AG09309 (cell line): ENCODE data around the gene ZC2HC1B.

ENCODE experiments used
- DNase-seq: peaks from one replicate; pipeline ENCODE4 v3.0.0-alpha.2; 2010; ENCODE audit warnings: low read depth
- H3K4me3 ChIP-seq: 2 replicates; pipeline ENCODE4 v1.5.1; 2011; ENCODE audit warnings: mild to moderate bottlenecking, low read depth, low read length, moderate library complexity; ENCODE audit not compliant: control insufficient read depth
- TF ChIP-seq, protein P1 (sequence below): IDR thresholded peaks from 2 replicates; pipeline ENCODE4 v1.5.1; 2011; ENCODE audit warnings: mild to moderate bottlenecking, low read depth, low read length, inconsistent platforms; ENCODE audit not compliant: insufficient read depth, control insufficient read depth; ENCODE audit errors: missing control alignments

ZC2HC1B gene

DNA sequence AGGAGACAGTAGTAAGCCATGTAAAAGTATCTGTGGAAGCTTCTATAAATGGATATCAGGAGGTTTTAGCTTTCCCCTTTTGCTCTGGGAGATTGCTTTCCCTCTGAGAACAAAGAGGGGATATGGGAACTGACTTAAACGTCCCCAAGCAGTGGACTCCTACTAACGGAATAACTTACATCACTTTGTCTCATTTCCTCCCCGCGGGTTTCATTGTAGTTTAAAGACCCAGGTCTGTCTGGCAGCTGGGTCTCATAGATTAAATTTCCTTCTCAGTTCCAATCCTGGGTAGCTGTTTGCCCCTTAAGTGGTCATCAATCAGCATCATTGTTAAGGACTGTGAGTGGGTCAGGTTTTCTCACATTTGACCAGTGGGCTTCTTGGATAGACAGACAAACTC, 75.1 kb downstream of the ZC2HC1B start:
- no peak overlapping the region for H3K4me3 ChIP-seq
- TF ChIP-seq, protein P1, sequence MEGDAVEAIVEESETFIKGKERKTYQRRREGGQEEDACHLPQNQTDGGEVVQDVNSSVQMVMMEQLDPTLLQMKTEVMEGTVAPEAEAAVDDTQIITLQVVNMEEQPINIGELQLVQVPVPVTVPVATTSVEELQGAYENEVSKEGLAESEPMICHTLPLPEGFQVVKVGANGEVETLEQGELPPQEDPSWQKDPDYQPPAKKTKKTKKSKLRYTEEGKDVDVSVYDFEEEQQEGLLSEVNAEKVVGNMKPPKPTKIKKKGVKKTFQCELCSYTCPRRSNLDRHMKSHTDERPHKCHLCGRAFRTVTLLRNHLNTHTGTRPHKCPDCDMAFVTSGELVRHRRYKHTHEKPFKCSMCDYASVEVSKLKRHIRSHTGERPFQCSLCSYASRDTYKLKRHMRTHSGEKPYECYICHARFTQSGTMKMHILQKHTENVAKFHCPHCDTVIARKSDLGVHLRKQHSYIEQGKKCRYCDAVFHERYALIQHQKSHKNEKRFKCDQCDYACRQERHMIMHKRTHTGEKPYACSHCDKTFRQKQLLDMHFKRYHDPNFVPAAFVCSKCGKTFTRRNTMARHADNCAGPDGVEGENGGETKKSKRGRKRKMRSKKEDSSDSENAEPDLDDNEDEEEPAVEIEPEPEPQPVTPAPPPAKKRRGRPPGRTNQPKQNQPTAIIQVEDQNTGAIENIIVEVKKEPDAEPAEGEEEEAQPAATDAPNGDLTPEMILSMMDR, result no peak
- DNase-seq, result no peak

GRCh38 chr6:143940011-143940597, 75.8 kb downstream of the ZC2HC1B start:
- DNase-seq, result peak; percentile 3

DNA sequence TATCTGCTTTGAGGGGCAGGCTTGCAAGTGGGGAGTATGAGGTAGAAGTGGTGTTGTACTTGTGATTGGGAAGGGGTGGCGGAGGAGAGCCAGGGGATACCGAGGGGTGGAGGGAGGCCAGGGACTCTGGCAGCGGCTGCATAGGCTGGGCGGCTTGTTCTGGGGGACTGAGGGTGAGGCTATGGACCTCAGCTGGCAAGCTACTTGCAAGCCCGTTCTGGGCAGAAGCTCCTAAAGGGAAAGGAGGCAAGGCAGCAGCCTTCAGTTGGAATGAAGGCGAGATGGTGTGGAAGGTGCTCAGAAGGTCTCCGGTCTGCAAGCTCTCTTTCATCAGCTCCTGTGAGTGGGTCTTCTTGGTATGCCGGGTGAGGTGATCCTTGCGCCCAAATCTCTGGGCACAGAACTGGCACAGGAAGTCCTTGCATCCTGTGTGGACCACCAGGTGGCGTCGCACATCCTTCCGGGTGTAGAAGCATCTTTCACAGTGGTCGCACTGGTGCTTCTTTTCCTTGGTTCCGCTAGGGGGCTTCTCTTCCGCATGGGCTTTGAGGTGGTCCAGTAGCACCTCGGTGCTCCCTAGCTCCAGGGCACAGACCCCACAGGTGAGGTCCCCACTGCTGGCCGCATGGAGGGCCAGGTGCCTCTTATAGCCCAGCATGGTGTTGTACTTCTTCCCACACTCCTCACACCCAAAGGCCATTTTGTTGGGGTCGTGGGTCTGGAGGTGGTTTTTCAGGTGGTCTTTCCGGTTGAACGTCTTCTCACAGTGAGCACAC, 77.8 kb downstream of the ZC2HC1B start:
- TF ChIP-seq, protein P1, result peak; percentile 81
- peak; percentile 4 for DNase-seq
- H3K4me3 ChIP-seq, result no peak overlapping the region

More at GRCh38 chr6:143940011-143940597, 75.8 kb downstream of the ZC2HC1B start:
- TF ChIP-seq, protein P1, result peak; percentile 75
- H3K4me3 ChIP-seq, result no peak overlapping the region

- DNase-seq, result no peak
- H3K4me3 ChIP-seq, result no peak overlapping the region
- TF ChIP-seq, protein P1, result no peak
Observed at GRCh38 chr6:143948208-143948607, 83.9 kb downstream of the ZC2HC1B start.

DNA sequence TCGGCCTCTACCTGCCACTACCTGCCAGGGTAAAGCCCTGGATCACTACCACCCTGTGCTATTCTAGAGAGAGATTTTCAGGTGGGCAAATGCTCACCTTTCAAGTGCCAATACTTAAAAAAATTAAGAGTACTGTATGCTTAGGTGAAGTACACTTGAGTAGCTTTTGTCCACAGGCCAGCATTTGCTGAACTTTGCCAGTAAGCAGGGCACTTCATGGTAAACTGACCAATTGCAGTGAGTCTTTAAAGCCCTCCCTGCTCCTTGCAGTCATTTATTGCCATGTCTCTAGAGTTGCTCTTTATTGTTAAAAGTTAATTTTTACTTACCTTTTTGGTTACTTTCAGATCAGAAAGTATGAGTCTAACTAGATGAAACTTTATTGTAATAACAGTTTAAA, 85.3 kb downstream of the ZC2HC1B start:
- TF ChIP-seq, protein P1, result no peak
- no peak overlapping the region for H3K4me3 ChIP-seq
- DNase-seq, result no peak

DNA sequence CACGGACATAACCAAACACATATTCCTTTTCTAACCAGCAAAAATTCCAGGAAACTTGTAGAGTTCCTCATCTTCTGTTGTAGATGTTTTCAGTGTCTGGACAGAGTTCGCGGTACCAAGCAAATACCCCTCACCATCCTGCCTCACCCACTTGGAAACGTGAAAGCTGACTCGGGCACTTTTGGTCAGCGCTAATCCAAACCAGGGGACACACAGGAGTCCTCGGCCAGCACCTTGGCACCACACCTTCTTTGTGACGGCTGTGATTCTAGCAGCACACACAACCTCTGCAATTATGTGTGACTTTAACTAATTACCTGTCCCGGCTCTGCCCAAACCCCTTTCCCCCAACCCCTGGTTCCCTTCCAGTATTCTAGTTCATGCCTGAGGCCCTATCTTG, 85.7 kb downstream of the ZC2HC1B start:
- H3K4me3 ChIP-seq, result no peak overlapping the region
- TF ChIP-seq, protein P1, result no peak
- DNase-seq, result no peak

DNA sequence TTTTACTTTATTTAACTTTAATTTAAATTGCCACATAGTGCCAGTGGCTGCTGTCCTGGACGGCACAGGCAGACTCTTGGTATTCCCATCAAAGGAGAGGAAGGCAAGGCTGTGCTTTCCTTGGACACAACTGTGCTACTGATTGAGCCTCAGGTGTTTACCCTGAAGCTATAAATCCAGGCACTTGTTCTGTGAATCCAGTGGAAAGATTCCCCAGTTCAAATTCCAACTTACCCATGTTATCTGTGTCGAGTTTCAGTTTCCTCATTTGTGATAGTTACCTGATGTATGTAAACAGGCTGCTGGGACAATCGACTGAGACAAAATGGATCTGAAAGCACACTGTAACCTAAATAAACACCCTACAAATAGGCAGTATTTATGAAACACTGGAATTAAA, 86.6 kb downstream of the ZC2HC1B start:
- TF ChIP-seq, protein P1, result no peak
- no peak overlapping the region for H3K4me3 ChIP-seq
- DNase-seq, result no peak
